ENCODE measurements around the gene MRPL14.

MRPL14 gene

DNA sequence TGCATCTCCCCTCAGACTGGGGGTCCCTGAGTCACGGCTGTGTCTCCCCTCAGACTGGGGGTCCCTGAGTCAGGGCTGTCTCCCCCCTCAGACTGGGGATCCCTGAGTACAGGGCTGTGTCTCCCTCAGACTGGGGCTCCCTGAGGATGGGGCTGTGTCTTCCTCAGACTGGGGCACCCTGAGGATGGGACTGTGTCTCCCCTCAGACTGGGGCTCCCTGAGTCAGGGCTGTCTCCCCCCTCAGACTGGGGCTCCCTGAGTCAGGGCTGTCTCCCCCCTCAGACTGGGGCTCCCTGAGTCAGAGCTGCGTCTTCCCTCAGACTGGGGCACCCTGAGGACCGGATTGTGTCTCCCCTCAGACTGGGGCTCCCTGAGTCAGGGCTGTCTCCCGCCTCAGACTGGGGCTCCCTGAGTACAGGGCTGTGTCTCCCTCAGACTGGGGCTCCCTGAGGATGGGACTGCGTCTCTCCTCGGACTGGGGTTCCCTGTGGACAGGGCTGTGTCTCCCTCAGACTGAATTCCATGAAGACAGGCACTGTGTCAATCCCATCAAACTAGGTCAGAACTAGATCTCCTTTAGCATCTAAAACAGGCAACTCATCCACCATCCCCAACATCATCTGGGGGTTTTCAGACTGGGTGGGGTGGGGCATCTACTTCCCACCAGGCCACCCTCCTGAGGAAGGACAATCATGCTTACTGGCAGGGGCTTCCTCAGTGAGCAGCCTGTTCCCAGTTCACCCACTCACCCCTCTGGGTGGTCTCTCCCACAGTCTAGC, 60.7 kb downstream of the MRPL14 start:
- DNase-seq (no peak), ATAC-seq (no peak)

DNA sequence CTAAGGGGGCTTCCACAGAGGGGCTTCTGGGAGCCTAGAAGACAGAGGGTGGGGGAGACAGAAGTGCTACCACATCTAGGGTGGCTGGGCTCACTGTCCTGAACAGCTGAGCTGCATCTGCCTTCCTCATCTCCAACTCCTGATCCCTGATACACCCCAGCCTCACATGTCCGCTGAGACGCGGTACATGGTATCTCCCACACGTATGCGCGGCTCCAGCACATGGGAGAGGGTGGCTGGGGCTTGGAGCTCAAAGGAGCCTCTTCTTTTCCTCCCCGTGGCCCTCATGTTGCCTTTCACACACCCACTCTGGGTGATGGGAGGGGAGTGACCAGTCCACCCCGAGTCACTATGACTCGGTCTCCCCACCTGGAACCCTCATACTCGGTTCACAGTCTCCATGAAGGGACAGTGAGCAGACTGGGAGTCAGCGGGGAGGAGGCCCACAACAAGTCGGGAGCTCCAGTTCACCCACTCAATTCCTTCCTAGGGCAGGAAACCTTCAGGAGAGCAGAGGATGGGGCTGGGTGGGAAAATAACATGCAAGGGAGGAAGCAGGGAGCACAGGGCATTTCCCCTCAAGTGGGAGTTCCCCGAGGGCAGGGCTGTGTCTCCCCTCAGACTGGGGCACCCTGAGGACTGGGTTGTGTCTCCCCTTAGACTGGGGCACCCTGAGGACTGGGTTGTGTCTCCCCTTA, 61.7 kb downstream of the MRPL14 start:
- DNase-seq: no peak
- no peak for ATAC-seq

DNA sequence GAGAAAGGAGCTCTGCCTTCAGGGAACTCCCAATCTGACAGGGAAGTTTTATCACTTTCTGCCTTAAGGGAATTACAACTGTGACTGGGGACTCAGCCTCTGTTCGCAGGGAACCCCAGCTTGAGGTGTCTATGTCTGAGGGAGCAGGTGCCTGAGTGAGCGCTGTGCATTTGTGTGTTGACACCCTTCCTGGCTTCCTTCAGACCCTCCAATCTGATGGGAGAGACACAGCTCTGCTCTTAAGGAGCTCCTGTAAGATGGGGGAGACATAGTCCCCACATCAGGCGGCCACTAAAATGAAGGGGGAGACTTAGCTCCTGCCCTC, 62.3 kb downstream of the MRPL14 start:
- ATAC-seq: no peak
- DNase-seq: no peak

DNA sequence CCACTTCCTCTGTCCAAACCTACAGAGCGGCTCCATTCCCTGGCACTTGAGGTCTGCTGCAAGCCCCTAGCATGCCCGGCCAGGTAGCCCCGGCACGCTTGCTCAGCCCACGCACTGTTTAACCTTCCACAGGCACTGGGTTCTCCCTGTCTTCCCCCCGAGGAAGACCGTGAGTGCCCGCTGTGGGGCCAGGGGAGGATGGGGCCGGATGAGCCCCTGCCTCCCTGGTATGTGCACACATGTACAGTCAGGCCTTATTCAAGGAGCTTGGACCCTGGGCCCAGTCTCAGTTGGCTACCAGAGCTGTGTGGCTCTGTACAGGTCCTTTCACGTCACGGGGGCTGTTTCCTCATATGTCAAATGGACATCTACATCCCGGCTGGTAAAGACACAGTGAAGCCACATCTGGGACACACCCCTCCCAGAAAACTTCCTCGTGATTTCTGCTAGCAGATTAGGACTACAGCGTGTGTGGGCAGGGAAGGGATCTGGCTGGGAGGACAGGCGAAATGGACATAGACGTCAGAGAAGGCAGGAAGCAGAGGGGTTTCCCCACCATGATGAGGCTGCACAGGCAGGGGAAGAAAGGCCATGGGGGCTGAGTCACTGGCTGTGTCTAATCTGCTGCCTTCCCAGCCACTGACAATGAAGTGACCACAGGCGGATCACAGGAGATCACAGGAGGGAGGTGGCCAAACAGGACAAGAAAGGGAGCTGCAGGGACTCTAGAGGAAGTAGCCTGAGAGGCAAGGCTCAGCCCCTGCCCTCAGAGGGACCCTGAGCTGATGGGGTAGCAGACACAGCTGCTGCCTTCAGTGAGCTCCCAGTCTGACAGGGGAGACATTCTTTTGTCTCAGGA, 62.9 kb downstream of the MRPL14 start:
- ATAC-seq (peak; percentile 81), DNase-seq (peak; percentile 60)

DNA sequence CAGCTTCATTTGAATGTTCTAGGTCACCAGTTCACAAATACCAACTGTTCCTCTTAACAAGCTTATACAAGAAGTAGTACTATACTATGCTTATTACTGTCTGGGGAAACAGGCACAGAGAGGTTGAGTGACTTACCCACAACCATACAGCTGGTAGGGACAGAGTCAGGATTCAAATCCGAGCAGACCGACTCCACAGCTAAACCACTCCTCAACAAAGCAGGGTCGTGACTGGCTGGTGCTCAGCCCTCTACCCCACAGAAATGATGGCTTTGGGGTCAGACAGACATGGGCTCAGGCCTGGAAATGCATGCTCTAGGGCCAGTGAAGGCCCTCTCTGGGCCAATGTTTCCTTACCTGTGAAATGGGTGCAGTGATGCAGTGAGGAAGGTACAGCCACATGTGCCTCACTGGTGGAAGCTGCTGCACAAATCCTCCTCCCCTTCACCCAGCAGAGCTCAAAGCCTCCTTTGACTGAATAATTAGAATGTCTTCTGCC, 63.6 kb downstream of the MRPL14 start:
- no peak for ATAC-seq

More for the DNA sequence above, 63.6 kb downstream of the MRPL14 start:
- DNase-seq: no peak
